H9 (cell line): Measurements from ENCODE around the gene CEP43. TPM values are rescaled to one million over a fixed set of nuclear protein-coding genes. Genes with fewer than 3 reads are reported as not detected.
A peak's percentile ranks its signal among the peaks of the same experiment; 100 is the strongest.

Experiments
- DNase-seq: peaks from one replicate; pipeline ENCODE4 v3.0.0-alpha.2; 2017
- H2AFZ ChIP-seq: one replicate; pipeline ENCODE4 v1.6.1; 2013; ENCODE audit warnings: mild to moderate bottlenecking, low read length, control low read depth, moderate library complexity
- H2AK5ac ChIP-seq: 2 replicates; pipeline ENCODE4 v1.6.1; 2013; ENCODE audit warnings: low read length, control low read depth, mixed read lengths; ENCODE audit not compliant: insufficient read length
- H2BK120ac ChIP-seq: one replicate; pipeline ENCODE4 v1.6.1; 2013; ENCODE audit warnings: low read depth, mild to moderate bottlenecking, low read length, control low read depth, inconsistent platforms; ENCODE audit not compliant: poor library complexity, severe bottlenecking
- H2BK12ac ChIP-seq: 2 replicates; pipeline ENCODE4 v1.6.1; 2013; ENCODE audit warnings: low read length, control low read depth, mixed read lengths, low read depth; ENCODE audit not compliant: insufficient read length
- H2BK15ac ChIP-seq: 2 replicates; pipeline ENCODE4 v1.6.1; 2013; ENCODE audit warnings: low read depth, low read length, control low read depth
- H2BK20ac ChIP-seq: one replicate; pipeline ENCODE4 v1.6.1; 2013; ENCODE audit warnings: low read depth, mild to moderate bottlenecking, low read length, control low read depth, inconsistent platforms; ENCODE audit not compliant: poor library complexity, severe bottlenecking
- H2BK5ac ChIP-seq: 2 replicates; pipeline ENCODE4 v1.6.1; 2013; ENCODE audit warnings: low read length, control low read depth, mixed read lengths; ENCODE audit not compliant: insufficient read length
- H3K14ac ChIP-seq: 2 replicates; pipeline ENCODE4 v1.6.1; 2013; ENCODE audit warnings: low read length, control low read depth; ENCODE audit not compliant: insufficient read depth
- H3K18ac ChIP-seq: 2 replicates; pipeline ENCODE4 v1.6.1; 2013; ENCODE audit warnings: low read depth, mild to moderate bottlenecking, mixed read lengths, low read length, control low read depth; ENCODE audit not compliant: insufficient read length
- H3K23ac ChIP-seq: 2 replicates; pipeline ENCODE4 v1.6.1; 2013; ENCODE audit warnings: low read length, control low read depth, mixed read lengths, low read depth; ENCODE audit not compliant: insufficient read length
- H3K23me2 ChIP-seq: 2 replicates; pipeline ENCODE4 v1.6.1; 2013; ENCODE audit warnings: low read depth, mild to moderate bottlenecking, mixed read lengths, low read length, control low read depth; ENCODE audit not compliant: insufficient read length, poor library complexity, severe bottlenecking
- H3K27ac ChIP-seq: 2 replicates; pipeline ENCODE4 v1.5.1; 2013; ENCODE audit warnings: low read length, control low read depth, mixed read lengths, low read depth; ENCODE audit not compliant: insufficient read length
- H3K27me3 ChIP-seq: 2 replicates; pipeline ENCODE4 v1.6.1; 2013; ENCODE audit warnings: low read length, control low read depth, inconsistent platforms; ENCODE audit not compliant: insufficient read depth
- H3K4ac ChIP-seq: 2 replicates; pipeline ENCODE4 v1.6.1; 2013; ENCODE audit warnings: low read depth, mild to moderate bottlenecking, control low read depth, inconsistent platforms, low read length, moderate library complexity
- H3K4me1 ChIP-seq: 2 replicates; pipeline ENCODE4 v1.6.1; 2013; ENCODE audit warnings: low read length, control low read depth, inconsistent platforms; ENCODE audit not compliant: insufficient read depth
- H3K4me2 ChIP-seq: 2 replicates; pipeline ENCODE4 v1.6.1; 2013; ENCODE audit warnings: low read length, control low read depth, mixed read lengths; ENCODE audit not compliant: insufficient read length, insufficient read depth
- H3K56ac ChIP-seq: 2 replicates; pipeline ENCODE4 v1.6.1; 2013; ENCODE audit warnings: low read depth, mild to moderate bottlenecking, mixed read lengths, low read length, control low read depth; ENCODE audit not compliant: insufficient read length
- H3K79me1 ChIP-seq: 2 replicates; pipeline ENCODE4 v1.6.1; 2013; ENCODE audit warnings: low read depth, mild to moderate bottlenecking, moderate library complexity, low read length, control low read depth, inconsistent platforms; ENCODE audit not compliant: insufficient read depth, poor library complexity, severe bottlenecking
- H3K79me2 ChIP-seq: 2 replicates; pipeline ENCODE4 v1.6.1; 2013; ENCODE audit warnings: low read length, control low read depth, inconsistent platforms; ENCODE audit not compliant: insufficient read depth
- H3K9ac ChIP-seq: 2 replicates; pipeline ENCODE4 v1.6.1; 2013; ENCODE audit warnings: low read length, control low read depth, mixed read lengths; ENCODE audit not compliant: insufficient read length; ENCODE audit errors: extremely low read depth
- H3K9me3 ChIP-seq: one replicate; pipeline ENCODE4 v1.6.1; 2013; ENCODE audit warnings: low read depth, low read length, inconsistent platforms; ENCODE audit not compliant: control insufficient read depth
- H3T11ph ChIP-seq: one replicate; pipeline ENCODE4 v1.6.1; 2013; ENCODE audit warnings: mild to moderate bottlenecking, low read length, control low read depth, inconsistent platforms
- H4K20me1 ChIP-seq: one replicate; pipeline ENCODE4 v1.6.1; 2013; ENCODE audit not compliant: control insufficient read depth, insufficient read length, insufficient read depth
- H4K5ac ChIP-seq: 2 replicates; pipeline ENCODE4 v1.6.1; 2013; ENCODE audit warnings: low read depth, mild to moderate bottlenecking, mixed read lengths, low read length, control low read depth; ENCODE audit not compliant: insufficient read length
- H4K8ac ChIP-seq: replicated peaks from 2 replicates; pipeline ENCODE4 v1.6.1; 2013; ENCODE audit warnings: low read length, control low read depth, mixed read lengths, low read depth; ENCODE audit not compliant: insufficient read length
- H4K91ac ChIP-seq: 2 replicates; pipeline ENCODE4 v1.6.1; 2013; ENCODE audit warnings: low read depth, mild to moderate bottlenecking, moderate library complexity, mixed read lengths, low read length, control low read depth; ENCODE audit not compliant: insufficient read length
- H3K27ac Mint-ChIP-seq, 3 experiments: 2 replicates in 2 of 3; 3 replicates in 1 of 3; pipeline ENCODE4 v1.8.0; 2020 to 2021; ENCODE audit warnings: mixed read lengths in 3 of 3, mild to moderate bottlenecking in 1 of 3, moderate library complexity in 1 of 3
- H3K27me3 Mint-ChIP-seq: 2 replicates; pipeline ENCODE4 v1.8.0; 2021; ENCODE audit warnings: low read depth, mild to moderate bottlenecking, moderate library complexity, mixed read lengths
- H3K36me3 Mint-ChIP-seq, 3 experiments: 2 replicates in 2 of 3; 3 replicates in 1 of 3; pipeline ENCODE4 v1.8.0; 2020 to 2021; ENCODE audit warnings: low read depth in 3 of 3, mixed read lengths in 3 of 3; ENCODE audit not compliant: insufficient read depth in 1 of 3
- H3K4me1 Mint-ChIP-seq, 2 experiments: 2 replicates each; pipeline ENCODE4 v1.8.0; 2020; ENCODE audit warnings: mixed read lengths in 2 of 2
- H3K4me3 Mint-ChIP-seq, 2 experiments: 2 replicates in 1 of 2; 3 replicates in 1 of 2; pipeline ENCODE4 v1.8.0; 2020 to 2021; ENCODE audit warnings: mild to moderate bottlenecking in 2 of 2, mixed read lengths in 2 of 2, moderate library complexity in 1 of 2
- H3K9me3 Mint-ChIP-seq, 2 experiments: 2 replicates in 1 of 2; 3 replicates in 1 of 2; pipeline ENCODE4 v1.8.0; 2020; ENCODE audit warnings: mild to moderate bottlenecking in 2 of 2, mixed read lengths in 2 of 2, moderate library complexity in 1 of 2
- CTCF ChIP-seq: fragments of 200-600 bp; sonication (generic); conservative IDR thresholded peaks from 3 replicates; pipeline ENCODE4 v1.8.0; 2021; ENCODE audit warnings: antibody characterized with exemption, mild to moderate bottlenecking
- WGBS: extraction: QIAGEN DNeasy Blood & Tissue Kit; methylation state at CpG from one replicate; pipeline ENCODE4 v1.1.7; 2013; ENCODE audit warnings: missing lambda C conversion rate, low lambda C conversion rate, mixed read lengths; ENCODE audit not compliant: insufficient read length; ENCODE audit errors: extremely low coverage; 5-methylcytosine and 5-hydroxymethylcytosine counted together
- total RNA-seq: library from RNA; stranded (reverse); gene quantifications from 2 replicates; pipeline ENCODE4 v1.2.1, GENCODE V29; 2021

Gene CEP43
- total RNA-seq, 1 experiment from 2014 or later, result 33.6 TPM

GRCh38 chr6:167045828-167046580, 46.8 kb downstream of the CEP43 start:
- H2AK5ac ChIP-seq, result no peak overlapping the region
- H3K4me1 Mint-ChIP-seq, result peaks cover 2 to 4% of the 10 kb centered on the region in 2 experiments; a peak in 1 of 4 replicates
- no peak for DNase-seq

More at GRCh38 chr6:167045828-167046580, 46.8 kb downstream of the CEP43 start:
- no peaks in the 10 kb centered on the region for H3K79me1 ChIP-seq
- no peak overlapping the region for H2AFZ ChIP-seq
- H4K5ac ChIP-seq, result no peak overlapping the region
- H3K18ac ChIP-seq, result no peak overlapping the region
- peak; percentile 48 for TF ChIP-seq CTCF
- no peaks in the 10 kb centered on the region for H3K9me3 ChIP-seq
- H3T11ph ChIP-seq, result no peak overlapping the region
- Mint-ChIP-seq H3K27me3 (no peaks in the 10 kb centered on the region), H3K36me3 (peaks cover 0 to 20% (median 6%) of the 10 kb centered on the region in 3 experiments; a peak in 4 of 7 replicates), H3K4me3 (no peak overlapping the region), H3K9me3 (no peaks in the 10 kb centered on the region), H3K27ac (peak overlapping the region in 2 of 3 experiments; percentile 14 to 72; a peak in 3 of 7 replicates)
- no peak overlapping the region for H3K14ac ChIP-seq
- no peak overlapping the region for H2BK12ac ChIP-seq
- H4K8ac ChIP-seq, result no peak overlapping the region
- H3K9ac ChIP-seq, result no peak overlapping the region
- no peak overlapping the region for H3K4ac ChIP-seq
- H3K23ac ChIP-seq, result no peak overlapping the region
- H3K79me2 ChIP-seq, result no peaks in the 10 kb centered on the region
- no peak overlapping the region for H2BK5ac ChIP-seq
- no peak overlapping the region for H2BK20ac ChIP-seq
- H3K4me1 ChIP-seq, result no peaks in the 10 kb centered on the region
- no peak overlapping the region for H2BK15ac ChIP-seq
- H3K56ac ChIP-seq, result no peak overlapping the region
- H2BK120ac ChIP-seq, result no peak overlapping the region
- no peak overlapping the region for H3K27ac ChIP-seq
- no peak overlapping the region for H4K91ac ChIP-seq
- WGBS, result no CpG with 5 or more reads among the region's 6 CpGs
- H3K4me2 ChIP-seq, result no peak overlapping the region
- H3K23me2 ChIP-seq, result no peaks in the 10 kb centered on the region
- H3K27me3 ChIP-seq, result no peaks in the 10 kb centered on the region
- no peaks in the 10 kb centered on the region for H4K20me1 ChIP-seq
